Esophagus (tissue), 2 donors: ENCODE measurements around the gene RBM8A. TPM values are rescaled to one million over a fixed set of nuclear protein-coding genes. Genes with fewer than 3 reads are reported as not detected.

Experiments
- H3K27ac ChIP-seq, 2 donors: one replicate each; pipeline ENCODE4 v1.5.1; 2013; ENCODE audit warnings: low read depth in 2 of 2, mild to moderate bottlenecking in 2 of 2, inconsistent platforms in 1 of 2, low read length in 1 of 2, moderate library complexity in 1 of 2
- H3K27me3 ChIP-seq, 2 donors: one replicate each; pipeline ENCODE4 v1.6.1; 2013; ENCODE audit warnings: low read length in 2 of 2, control low read depth in 1 of 2, mild to moderate bottlenecking in 1 of 2; ENCODE audit not compliant: insufficient read depth in 2 of 2, control insufficient read depth in 1 of 2
- H3K36me3 ChIP-seq, 2 donors: one replicate each; pipeline ENCODE4 v1.6.1; 2013; ENCODE audit warnings: low read length in 1 of 2; ENCODE audit not compliant: control insufficient read depth in 2 of 2, insufficient read depth in 2 of 2
- H3K4me1 ChIP-seq, 2 donors: one replicate each; pipeline ENCODE4 v1.6.1; 2013; ENCODE audit warnings: low read length in 1 of 2; ENCODE audit not compliant: control insufficient read depth in 2 of 2, insufficient read depth in 2 of 2
- H3K4me3 ChIP-seq, 2 donors: one replicate each; pipeline ENCODE4 v1.5.1; 2013; ENCODE audit warnings: low read length in 2 of 2, mild to moderate bottlenecking in 2 of 2, low read depth in 1 of 2, moderate library complexity in 1 of 2
- H3K9me3 ChIP-seq, 2 donors: one replicate each; pipeline ENCODE4 v1.6.1; 2013; ENCODE audit warnings: mild to moderate bottlenecking in 2 of 2, low read depth in 1 of 2, low read length in 1 of 2, moderate library complexity in 1 of 2; ENCODE audit not compliant: control insufficient read depth in 2 of 2, insufficient read depth in 1 of 2
- WGBS, 2 donors: extraction: QIAGEN DNeasy Blood & Tissue Kit; methylation state at CpG; one replicate each; pipeline ENCODE4 v1.1.7; 2013; 5-methylcytosine and 5-hydroxymethylcytosine counted together
- polyA plus RNA-seq, 2 donors: library from polyadenylated mRNA; stranded (reverse); fragments of 200-250 nt; gene quantifications; one replicate each; pipeline ENCODE4 v1.2.3, GENCODE V29; 2013
- donor health status: healthy with polysubstance abuse.
- donor health status: Bipolar disorder and iron deficiency.

Gene RBM8A
- polyA plus RNA-seq, 2 donors, result 144 to 250 TPM

DNA sequence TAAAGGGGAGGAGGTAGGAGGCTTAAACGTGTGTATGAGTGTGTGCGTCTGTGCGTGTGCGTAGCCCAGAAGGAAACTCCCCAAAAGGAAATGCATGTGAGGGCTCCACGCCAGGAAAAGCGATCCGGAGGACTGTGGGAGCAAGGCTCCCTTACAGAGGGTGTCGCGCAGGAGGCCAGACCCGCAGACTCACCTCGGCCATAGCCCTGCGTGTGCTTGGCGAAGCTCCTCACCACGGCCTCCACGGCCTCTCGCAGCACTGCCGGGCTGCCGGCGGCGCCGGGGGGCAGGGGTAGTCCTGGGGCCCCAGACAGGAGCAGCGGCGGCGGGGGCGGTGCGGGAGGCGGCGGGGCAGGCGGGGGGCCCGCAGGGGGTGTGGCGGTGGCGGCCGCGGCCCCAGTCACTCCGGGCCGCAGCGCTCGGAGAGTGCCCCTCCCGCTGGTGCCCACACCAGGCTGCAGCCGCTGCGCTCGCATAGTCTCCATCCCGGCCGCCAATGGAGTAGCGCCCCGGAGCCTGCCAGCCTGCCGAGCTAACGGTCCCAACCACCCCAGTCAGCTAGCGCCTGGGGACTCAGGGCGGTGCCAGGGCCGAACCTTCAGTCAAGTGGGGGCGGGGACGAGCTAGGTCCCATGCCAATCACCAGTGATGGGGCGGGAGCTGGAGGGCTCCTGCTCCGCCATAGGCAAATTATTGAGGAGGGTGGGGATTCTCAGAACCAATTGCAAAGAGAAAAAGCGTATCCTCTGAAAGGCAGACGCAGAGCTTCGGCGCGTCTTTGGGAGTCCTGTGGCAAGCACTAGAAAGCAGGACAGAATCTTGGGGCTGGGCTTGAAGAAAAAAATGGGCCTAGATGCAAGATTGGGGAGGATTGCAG, 30.4 kb upstream of the RBM8A start, which contains the start of gene LIX1L:
LIX1L (minus strand) TSS at position 575 of the 877 bp plus-strand sequence; CDS start at position 485, 90 bp downstream.
- Histone ChIP-seq H3K27me3 (no peaks in the 10 kb centered on the region), H3K4me3 (peak within 1 kb of the TSS; percentile 67 to 85), H3K9me3 (no peaks in the 10 kb centered on the region), H3K27ac (peak within 1 kb of the TSS; percentile 96 to 97), H3K36me3 (no peaks in the 10 kb centered on the region), H3K4me1 (peaks cover 7 to 19% of the 10 kb centered on the region in 2 donors)
- WGBS, 2 donors, result 0 to 1% methylated on average over 42 to 60 of the region's 60 CpGs

DNA sequence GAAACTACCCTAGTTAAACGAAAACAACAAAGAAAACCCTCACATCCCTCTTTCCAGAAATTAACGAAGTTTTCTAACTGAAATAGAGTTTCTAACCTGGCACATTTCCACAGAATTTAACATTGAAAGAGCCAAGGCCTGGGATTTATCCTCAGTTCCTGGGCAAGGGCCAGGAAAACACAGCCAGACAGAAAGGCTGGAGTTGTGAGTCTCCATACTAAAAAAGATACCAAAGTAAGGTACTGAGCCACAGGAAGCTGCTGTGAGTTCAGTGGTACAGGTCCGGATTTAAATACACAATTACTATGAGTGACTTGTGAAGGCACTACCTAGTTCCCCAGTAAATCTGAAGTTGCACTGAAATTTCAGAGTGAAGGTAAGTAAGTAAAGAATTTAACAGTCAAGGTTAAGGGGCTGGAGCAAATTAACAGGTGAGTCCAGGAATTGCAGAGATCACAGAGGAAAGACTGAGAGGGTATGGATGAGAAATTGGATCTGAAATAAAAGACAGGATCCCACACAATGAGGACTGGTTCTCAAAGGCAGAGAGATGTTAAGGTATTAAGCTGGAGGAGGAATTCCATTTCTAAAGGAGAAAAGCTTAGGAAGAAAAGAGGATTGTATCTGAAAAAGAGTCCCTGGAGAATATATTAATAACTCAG, 29.6 kb upstream of the RBM8A start:
- no peaks in the 10 kb centered on the region for H3K27me3 ChIP-seq
- H3K4me3 ChIP-seq, result peak overlapping the region; percentile 67 to 85
- H3K9me3 ChIP-seq, result no peaks in the 10 kb centered on the region
- 6 to 9% methylated on average over 3 of the region's 3 CpGs for WGBS, 2 donors
- H3K27ac ChIP-seq, result peak overlapping the region; percentile 75 to 97
- peaks cover 7 to 14% of the 10 kb centered on the region in 2 donors for H3K4me1 ChIP-seq
- no peaks in the 10 kb centered on the region for H3K36me3 ChIP-seq

DNA sequence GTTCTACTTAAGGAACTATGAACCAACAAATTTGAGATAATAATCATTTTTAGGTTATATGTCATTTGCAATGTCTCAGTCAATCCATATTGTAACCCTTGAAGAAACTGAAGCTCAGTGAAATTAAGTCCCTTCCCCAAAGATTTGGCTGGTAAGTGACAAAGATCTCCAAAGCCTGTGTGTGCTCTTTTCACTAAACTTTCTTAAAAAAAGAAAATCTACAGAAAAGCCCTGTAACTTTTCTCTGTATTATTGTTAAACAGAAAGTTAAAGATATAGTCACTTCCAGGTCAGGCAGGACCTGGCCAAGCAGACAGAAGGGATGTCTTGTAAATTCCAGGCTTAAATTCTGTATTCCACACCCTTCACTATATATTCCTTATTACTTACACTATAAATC, 29.1 kb upstream of the RBM8A start:
- Histone ChIP-seq H3K36me3 (no peaks in the 10 kb centered on the region), H3K27ac (peak overlapping the region in 1 of 2 donors; percentile 75), H3K4me3 (peak overlapping the region in 1 of 2 donors; percentile 85), H3K27me3 (no peaks in the 10 kb centered on the region), H3K4me1 (peaks cover 4 to 9% of the 10 kb centered on the region in 2 donors), H3K9me3 (no peaks in the 10 kb centered on the region)

DNA sequence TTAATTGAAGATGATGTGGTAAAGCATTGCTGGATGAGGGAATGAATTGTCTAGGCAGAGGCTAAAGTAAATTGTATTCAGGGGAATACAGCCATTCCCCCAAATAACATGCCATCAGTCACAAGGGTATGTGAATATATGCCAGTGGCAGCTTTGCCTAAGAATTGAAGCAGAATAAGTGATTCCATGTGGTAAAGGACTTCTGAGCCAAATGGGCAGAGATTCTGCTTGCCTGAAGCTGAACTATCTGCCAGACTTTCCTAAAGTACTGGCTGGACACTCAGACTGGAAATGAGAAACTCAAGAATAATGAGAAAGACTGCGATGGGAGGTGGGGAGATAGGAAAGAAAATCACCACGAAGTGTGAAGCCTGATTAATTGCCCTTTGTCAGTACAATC, 28.2 kb upstream of the RBM8A start:
- peak overlapping the region in 1 of 2 donors; percentile 24 for H3K27ac ChIP-seq
- no peaks in the 10 kb centered on the region for H3K36me3 ChIP-seq
- H3K9me3 ChIP-seq, result no peaks in the 10 kb centered on the region
- peaks cover 0 to 4% of the 10 kb centered on the region in 2 donors for H3K4me1 ChIP-seq
- WGBS, 2 donors, result 45 to 55% methylated on average over 2 of the region's 2 CpGs
- H3K27me3 ChIP-seq, result no peaks in the 10 kb centered on the region
- no peak overlapping the region for H3K4me3 ChIP-seq

DNA sequence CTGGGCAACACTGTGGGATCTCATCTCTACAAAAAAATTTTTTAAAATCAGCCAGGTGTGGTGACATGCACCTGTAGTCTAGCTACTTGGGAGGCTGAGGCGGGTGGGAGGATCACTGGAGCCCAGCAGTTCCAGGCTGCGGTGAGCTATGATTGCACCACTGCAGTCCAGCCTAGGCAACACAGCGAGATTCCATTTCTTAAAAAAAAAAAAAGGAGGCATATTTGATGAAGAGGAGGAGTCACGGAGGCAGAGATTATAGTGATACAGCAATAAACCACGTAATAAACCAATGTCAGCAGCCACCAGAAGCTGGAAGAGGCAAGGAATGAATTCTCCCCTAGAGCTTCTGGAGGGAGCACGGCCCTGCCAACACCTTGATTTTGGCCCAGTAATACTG, 26.6 kb upstream of the RBM8A start:
- Histone ChIP-seq H3K9me3 (no peaks in the 10 kb centered on the region), H3K4me1 (peaks cover 0 to 2% of the 10 kb centered on the region in 2 donors), H3K36me3 (no peaks in the 10 kb centered on the region), H3K27ac (no peak overlapping the region), H3K27me3 (no peaks in the 10 kb centered on the region), H3K4me3 (no peak overlapping the region)
- WGBS, 2 donors, result 88 to 90% methylated on average over 6 of the region's 6 CpGs

DNA sequence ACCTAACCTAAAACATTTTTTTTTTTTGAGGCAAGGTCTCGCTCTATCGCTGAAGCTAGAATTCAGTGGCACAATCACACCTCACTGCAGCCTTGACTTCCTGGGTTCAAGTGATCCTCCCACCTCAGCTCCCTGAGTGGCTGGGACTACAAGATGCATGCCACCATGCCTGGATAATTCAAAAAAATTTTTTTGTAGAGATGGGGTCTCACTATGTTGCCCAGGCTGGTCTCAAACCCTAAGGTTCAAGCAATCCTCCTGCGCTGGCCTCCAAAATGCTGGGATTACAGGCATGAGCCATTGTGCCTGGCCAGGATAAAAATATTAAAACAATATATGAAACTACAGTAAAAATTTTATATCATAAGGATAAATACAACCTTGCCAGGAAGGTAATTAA, 25.6 kb upstream of the RBM8A start:
- Histone ChIP-seq H3K27ac (no peak overlapping the region), H3K9me3 (no peaks in the 10 kb centered on the region), H3K4me1 (peaks cover 0 to 2% of the 10 kb centered on the region in 2 donors), H3K36me3 (no peaks in the 10 kb centered on the region), H3K4me3 (no peak overlapping the region), H3K27me3 (no peaks in the 10 kb centered on the region)
- 98 to 99% methylated on average over 3 of the region's 3 CpGs for WGBS, 2 donors

DNA sequence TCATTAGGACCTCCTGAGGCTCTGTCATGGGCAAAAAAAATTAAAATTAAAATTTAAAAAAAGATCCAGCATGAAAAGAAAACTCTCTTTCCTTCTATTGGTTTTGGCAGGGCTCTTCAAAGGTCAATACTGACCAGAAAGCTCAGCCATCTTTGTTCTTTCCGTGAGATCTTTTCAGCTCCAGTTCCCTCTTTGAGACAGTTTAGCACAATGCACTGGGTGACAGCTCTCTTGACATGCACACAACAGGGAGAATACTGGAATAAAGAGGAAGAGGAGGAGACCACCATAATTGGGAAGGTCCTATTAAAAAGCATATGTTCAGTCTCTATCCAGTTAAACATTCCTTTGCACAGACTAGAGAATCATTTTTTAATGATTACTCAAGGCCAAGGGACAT, 24.2 kb upstream of the RBM8A start:
- Histone ChIP-seq H3K27me3 (no peaks in the 10 kb centered on the region), H3K4me1 (peaks cover 0 to 2% of the 10 kb centered on the region in 2 donors), H3K9me3 (no peaks in the 10 kb centered on the region), H3K4me3 (no peak overlapping the region), H3K36me3 (no peaks in the 10 kb centered on the region), H3K27ac (no peak overlapping the region)
- 91 to 92% methylated on average over 1 of the region's 1 CpG for WGBS, 2 donors

DNA sequence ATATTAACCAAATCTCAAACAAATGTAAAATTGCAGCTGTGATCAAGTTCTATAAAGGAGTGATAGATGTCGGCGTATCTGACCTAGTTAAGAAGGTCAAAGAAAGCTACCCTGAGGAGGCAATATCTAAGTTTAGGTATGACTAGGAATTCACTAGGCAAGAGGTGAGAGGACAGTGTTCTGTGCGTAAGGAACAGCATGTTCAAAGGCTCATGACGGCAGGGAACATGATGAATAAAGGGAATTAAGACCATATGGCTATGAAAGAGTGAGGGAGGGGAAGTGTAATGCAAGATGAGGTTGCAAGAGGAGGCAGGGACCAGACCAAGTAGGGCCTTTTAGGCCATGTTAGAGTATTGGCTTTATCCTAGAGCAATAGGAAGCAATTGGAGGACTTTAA, 21.9 kb upstream of the RBM8A start:
- H3K4me3 ChIP-seq, result no peak overlapping the region
- peaks cover 0 to 2% of the 10 kb centered on the region in 2 donors for H3K4me1 ChIP-seq
- H3K36me3 ChIP-seq, result no peaks in the 10 kb centered on the region
- 90% methylated on average over 4 of the region's 4 CpGs for WGBS, 2 donors
- no peaks in the 10 kb centered on the region for H3K27me3 ChIP-seq
- H3K27ac ChIP-seq, result no peak overlapping the region
- H3K9me3 ChIP-seq, result no peaks in the 10 kb centered on the region

DNA sequence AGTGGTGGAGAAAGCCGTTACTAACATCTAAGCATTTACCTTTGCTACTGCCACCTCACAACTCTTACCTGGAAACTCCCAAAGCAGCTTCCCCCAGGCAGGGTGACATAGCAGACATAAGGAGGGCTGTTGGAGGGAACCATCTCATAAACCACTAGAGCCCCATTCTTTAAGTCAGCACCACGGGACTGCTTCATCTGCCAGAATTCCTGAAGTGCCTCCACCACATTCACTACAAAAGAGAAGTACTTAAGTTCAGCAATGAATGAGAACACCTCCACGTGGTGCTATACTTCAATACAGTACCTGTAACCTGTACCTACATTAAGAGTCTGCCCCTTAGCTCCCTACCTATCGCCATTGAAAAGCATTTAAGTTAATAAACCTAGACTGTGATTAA, 20.3 kb upstream of the RBM8A start:
- 81 to 85% methylated on average over 4 of the region's 4 CpGs for WGBS, 2 donors
- H3K27ac ChIP-seq, result no peak overlapping the region
- H3K4me3 ChIP-seq, result no peak overlapping the region

More for the DNA sequence above, 20.3 kb upstream of the RBM8A start:
- H3K36me3 ChIP-seq, result no peaks in the 10 kb centered on the region
- H3K9me3 ChIP-seq, result no peaks in the 10 kb centered on the region
- H3K27me3 ChIP-seq, result no peaks in the 10 kb centered on the region
- H3K4me1 ChIP-seq, result peaks cover 0 to 2% of the 10 kb centered on the region in 2 donors
